Brain pericyte (primary cell): Measurements from ENCODE around the gene DNAL1.
"Not testable (repeated sequence)": the region's sequence is repeated elsewhere in the genome, so short reads cannot be mapped to it uniquely, and the experiment has no call there.

Experiments used
- DNase-seq: peaks from one replicate; pipeline ENCODE4 v3.0.0-alpha.2; 2012; ENCODE audit warnings: low read depth, low spot score

The DNAL1 gene

DNA sequence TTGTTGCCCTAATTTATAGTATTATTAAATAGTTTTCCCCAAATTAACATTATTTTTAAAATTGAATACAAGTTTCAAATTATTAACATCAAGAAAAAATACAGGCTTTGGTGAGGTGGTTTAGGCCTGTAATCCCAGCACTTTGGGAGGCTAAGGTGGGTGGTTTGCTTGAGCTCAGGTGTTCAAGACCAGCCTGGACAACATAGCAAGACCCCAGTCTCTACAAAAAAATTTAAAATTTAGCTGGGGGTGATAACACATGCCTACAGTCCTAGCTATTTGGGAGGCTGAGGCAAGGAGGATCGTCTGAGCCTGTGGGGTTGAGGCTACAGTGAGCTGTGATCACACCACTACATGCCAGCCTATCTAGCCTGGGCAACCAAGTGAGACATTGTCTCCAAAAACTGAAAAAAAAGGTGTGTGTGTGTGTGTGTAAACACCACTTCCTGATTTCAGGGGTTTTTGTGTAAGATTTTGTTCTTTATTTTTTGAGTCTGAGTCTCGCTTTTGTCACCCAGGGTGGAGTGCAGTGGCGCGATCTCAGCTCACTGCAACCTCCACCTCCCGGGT lies 3.9 kb upstream of the DNAL1 start:
- no peak for DNase-seq

DNA sequence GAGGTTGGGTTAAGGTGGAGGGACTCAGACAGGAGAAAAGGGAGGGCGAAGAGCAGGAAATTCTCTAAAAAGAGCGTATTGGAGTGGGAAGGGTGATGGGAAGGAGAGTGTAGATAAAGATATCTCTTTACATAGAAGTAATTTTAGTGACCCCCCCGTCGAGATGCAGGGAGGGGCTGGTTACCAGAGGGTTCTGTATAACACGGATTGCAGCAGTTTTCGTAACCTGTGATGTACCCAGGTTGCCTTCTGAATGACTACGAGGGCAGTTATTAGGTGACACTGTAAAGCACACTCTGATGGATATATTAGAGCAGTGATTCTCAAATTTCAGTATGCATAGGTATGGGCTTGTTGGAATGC lies 443 bp downstream of the DNAL1 start:
- DNase-seq: no peak

DNA sequence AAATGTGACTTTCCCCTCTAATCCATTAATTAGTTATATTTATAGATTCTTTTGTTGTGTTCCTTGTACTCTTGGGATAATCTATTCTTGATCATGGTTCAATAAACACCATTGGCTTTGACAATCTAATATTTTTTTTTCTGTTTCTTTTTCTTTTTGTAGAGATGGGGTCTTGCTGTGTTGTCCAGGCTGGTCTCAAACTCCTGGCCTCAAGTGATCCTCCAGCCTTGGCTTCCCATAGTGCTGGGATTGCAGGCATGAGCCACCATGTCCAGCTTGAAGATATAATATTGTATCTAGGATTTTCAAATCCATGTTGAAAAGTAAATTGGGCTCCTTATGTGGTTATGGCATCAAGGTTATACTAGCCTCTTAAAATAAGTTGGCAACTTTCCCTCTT lies 6.2 kb downstream of the DNAL1 start:
- no peak for DNase-seq

DNA sequence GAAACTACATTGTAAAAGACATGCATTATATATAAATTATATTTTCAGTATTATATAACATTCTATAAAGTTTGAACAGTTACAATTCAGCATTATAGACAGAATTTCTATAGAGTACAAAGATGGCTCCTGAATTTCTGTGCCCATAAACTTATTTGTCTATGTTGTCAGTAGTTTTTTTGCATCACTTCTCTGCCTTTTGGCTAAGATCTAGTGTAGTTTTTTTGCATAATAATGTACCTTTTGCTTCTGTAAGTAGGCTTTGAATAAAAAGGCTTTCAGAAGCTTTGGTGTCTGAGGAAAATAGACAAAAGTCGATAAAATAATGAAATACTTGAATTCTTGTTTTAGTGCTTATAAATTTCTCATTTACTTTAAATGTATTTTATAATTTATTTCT lies 11.1 kb downstream of the DNAL1 start:
- no peak for DNase-seq

DNA sequence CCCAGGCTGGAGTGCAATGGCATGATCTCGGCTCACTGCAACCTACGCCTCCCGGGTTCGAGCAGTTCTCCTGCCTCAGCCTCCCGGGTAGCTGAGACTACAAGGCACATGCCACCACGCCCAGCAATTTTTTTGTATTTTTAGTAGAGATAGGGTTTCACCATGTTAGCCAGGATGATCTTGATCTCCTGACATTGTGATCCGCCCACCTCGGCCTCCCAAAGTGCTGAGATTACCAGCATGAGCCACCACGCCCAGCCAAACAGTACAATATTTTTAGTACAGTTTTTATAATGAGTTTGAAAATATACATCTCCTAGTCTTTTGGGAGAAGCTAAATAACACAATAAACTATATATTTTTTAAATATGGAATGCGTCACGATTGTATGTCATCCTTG lies 14.4 kb downstream of the DNAL1 start:
- not testable (repeated sequence) for DNase-seq

DNA sequence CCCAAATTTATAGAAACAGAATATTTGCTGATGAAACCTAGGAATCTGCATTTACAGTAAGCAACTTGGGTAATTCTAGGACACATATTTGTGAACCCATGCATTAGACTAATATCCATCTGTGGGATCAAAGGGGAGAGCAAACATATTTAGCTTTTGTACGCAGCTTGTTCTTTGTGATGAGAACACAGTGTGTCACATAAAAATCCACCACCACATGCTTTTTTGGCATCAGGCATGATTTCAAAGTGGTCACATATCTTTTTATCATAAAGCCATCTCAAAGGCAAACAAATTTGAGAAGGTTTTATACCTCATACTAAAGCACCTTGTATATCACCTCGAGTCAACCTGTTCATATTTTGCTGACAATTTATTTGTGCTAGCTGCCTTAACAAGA lies 15.7 kb downstream of the DNAL1 start:
- DNase-seq: no peak

DNA sequence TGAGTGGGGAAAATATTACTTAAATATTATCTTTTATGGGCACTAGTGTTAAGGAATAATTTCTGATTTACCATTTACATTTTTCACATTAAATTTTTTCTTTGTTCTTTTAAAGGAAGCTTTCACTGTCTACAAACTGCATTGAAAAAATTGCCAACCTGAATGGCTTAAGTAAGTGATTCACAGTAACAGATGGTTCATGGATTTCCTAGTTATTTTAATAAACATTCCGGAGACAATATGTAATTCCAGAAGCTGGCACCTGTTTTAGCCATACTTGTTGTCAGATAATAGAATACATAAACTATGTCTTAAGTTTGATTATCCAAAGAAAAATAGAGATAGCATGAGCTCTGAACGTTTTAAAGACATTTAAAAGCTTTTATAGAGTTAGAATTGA lies 17.1 kb downstream of the DNAL1 start:
- no peak for DNase-seq

DNA sequence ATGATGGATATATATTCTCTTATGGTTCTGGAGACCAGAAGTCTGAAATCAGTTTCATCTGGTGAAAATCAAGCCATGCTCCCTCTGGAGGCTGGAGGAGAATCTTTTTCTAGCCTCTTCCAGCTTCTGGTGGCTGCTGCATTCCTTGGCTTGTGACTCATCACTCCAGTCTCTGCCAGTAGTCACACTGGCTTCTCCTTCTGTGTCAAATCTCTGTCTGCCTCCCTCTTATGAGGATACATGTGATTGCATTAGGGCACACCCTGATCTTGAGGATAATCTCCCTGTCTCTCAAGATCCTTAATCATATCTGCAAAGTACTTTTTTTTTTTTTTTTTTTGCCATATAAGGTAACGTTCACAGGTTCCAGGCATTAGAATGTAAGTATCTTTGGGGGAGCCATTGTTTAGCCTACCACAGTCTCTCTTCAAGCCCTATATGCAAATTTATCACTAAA lies 17.7 kb downstream of the DNAL1 start:
- DNase-seq: peak; percentile 17

DNA sequence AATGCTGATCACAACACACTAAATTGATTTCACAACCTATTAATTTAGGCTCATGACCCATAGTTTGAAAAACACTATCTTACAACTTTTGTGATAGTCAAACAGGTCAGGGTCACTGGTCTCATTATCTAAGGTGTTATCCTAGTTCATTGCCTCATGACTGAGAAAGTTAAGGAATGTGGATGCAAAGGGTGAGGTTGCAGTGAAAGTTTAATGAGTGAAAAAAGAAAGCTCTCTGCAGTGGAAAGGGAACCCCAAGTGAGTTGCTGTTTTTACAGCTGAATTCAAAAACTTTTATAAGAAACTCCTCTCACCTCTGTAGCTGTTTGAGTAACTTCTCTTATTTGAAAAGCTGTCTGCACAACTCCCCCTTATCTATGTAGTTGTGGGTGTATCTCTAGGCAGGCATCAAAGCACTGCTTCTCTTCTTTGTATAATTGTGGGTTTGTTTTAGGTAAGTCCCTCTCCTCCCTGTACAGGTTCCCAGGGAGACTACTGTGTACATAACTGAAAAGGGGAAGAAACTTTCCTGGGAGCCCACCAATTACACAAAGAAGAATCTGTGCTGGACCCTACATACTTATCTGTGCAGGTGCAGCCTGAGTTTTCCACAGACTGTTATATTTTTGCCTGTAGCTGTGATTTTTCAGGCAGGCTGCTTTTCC lies 18.9 kb downstream of the DNAL1 start:
- DNase-seq: no peak

DNA sequence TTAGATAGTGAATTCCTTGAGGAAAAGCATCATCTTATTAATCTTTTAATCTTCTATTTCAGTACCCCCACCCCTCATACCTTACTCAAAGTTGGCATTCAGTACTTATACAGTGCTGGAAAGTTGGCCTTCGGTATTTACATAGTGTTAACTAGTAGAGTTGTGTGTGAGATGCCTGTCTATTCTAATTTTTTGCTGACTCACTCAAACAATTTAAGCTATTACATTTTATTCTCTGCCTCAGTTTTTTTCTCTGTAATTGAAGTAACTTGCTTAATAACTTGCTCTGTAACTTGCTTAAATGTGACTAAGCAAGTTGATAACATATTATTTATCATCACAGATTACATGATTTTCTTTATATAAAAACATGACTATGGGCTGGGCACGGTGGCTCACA lies 20.3 kb downstream of the DNAL1 start:
- DNase-seq: no peak

DNA sequence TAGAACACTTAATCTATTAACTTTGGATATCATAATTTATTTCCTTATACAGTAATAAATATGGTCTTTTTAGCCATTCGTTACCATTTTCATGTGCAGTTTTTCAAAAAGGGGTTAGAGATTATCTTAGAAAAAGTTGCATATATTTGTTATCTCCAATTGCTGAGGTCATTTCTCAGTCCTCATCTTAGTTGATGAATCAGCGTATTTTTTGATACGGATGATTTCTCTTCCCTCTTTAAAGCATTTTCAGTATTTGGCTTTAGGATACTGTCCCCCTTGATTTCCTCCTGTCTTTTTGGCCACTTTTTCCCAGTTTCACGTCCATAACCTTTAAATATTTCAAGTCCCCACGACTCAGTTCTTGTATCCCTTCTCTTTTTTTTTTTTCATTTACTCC lies 21.8 kb downstream of the DNAL1 start:
- no peak for DNase-seq

DNA sequence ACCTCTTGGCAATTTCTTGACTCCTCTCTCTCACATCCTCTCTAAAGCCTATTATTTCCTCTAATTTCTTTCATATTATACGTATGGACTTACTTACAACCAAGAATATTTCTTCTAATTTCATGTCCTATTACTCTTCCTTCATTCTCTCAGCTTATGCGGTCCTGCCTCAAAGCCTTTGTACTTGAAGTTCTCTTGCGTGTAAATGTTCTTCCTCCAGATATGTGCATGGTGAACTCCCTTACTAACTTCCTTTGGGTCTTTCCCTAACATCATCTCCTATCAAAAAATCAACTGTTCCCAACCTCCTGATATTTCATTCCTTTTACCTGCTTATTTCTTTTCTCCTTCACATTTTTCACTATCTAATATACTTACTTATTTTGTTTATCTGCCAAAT lies 23.1 kb downstream of the DNAL1 start:
- DNase-seq: no peak

DNA sequence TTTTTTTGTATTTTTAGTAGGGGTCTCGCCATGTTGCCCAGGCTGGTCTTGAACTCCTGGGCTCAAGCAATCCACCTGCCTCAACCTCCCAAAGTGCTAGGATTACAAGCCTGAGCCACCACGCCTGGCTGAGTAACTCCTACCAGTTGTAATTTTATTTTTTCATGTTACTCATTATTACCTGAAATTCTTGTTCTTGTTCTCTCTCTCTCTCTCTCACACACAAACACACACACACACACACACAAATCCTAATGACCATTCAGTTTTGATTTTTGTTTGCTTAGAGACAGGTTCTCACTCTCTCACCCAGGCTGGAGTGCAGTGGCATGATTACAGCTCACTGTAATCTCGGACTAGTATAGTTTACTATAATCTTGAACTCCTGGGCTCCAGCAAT lies 30.2 kb downstream of the DNAL1 start:
- no peak for DNase-seq

DNA sequence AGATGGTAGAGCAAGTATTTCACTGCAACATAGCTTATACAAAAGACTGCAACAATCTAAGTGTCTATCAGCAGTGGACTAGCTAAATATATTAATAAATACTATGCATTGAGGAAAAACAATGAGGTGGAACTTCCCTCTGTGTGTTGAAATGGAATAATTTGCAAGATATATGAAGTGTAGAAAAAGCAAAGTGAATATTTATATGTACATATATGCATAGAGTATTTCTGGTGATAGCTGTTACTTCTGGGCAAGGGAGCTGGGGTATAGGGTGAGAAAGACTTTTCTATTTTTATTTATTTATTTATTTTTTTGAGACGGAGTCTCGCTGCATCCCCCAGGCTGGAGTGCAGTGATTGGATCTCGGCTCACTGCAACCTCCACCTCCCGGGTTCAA lies 33.9 kb downstream of the DNAL1 start:
- DNase-seq: no peak

DNA sequence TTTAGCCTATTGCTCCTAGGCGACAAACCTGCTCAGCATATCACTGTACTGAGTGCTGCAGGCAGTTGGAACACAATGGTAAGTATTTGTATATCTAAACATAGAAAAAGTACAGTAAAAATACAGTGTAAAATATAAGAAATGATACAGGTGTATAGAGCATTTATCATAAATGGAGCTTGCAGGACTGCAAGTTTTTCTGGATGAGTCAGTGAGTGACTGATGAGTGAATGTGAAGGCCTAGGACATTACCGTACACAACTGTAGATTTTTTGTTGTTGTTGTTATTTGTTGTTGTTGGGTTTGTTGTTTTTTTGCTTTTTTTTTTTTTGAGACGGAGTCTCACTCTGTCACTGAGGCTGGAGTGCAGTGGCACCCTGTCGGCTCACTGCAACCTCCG lies 36.0 kb downstream of the DNAL1 start:
- no peak for DNase-seq

DNA sequence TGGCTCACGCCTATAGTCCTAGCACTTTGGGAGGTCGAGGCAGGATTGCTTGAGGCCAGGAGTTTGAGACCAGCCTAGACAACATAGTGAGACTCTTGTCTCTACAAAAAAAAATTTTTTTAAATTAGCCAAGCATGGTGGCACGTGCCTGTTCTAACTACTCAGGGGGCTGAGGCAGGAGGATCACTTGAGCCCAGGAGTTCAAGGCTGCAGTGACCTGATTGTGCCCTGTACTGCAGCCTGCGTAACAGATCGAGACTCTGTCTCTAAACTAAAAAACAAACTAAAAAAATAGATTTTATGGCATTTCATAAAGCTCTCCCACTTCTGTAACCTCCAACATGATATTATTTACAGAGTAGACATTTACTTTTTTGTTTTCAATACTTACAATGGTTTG lies 39.8 kb downstream of the DNAL1 start:
- no peak for DNase-seq

DNA sequence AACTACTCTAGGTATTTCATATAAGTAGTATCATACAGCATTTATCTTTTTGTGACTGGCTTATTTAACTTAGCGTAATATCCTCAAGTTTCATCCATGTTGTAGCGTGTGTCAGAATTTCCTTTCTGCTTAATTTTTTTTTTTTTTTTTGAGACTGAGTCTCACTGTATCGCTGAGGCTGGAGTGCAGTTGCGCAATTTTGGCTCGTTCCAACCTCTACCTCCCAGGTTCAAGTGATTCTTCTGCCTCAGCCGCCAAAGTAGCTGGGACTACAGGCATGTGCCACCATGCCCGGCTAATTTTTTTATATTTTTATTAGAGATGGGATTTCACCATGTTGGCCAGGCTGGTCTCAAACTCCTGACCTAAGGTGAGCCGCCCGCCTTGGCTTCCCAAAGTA lies 40.5 kb downstream of the DNAL1 start:
- DNase-seq: no peak

DNA sequence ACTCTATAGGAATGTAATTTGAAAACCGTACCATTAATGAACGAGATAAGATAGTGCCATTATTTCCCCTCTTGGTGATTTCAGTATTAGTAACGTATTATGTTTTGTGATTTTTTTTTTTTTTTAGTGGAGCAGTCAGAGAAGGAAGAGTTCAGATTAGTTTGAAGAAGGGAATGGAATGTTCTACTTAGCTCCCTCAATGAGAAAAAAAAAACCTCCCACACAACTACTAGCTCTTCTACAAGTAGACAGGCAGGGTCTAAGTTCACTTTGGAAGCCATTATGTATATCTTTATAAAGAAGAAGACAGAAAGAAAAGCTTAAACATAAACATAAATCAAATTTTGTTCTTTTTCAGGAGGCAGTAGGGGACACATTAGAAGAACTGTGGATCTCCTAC lies 42.1 kb downstream of the DNAL1 start:
- no peak for DNase-seq

DNA sequence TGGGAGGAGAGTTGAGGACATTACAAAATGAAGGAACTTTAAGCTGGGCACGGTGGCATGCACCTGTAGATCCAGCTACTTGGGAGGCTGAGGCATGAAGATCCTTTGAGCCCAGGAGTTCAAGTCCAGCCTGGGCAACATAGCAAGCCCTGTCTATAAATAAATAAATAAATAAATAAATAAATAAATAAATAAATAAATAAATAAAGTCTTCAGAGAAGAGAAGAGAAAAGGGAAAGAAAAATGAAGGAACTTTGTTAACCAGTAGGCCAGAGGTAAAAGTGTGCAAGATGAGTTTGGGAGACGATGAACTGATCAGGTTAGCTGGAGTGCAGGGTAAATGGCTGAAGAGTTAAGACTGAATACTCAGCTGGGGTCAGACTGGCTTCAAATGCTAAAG lies 49.3 kb downstream of the DNAL1 start:
- no peak for DNase-seq

DNA sequence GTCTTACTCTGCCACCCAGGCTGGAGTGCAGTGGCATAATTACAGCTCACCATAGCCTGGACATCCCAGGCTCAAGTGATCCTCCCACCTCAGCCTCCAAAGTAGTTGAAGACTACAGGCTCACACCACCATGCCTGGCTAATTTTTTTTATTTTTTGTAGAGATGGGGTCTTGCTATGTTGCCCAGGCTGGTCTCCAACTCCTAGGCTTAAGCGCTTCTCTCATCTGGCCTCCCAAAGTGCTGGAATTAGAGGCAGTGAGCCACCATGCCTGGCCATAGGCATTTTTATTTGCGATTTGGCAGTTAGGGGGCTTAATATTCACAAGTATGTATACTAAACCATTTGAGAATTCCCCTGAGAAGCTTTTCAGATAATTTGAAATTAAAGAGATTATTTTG lies 50.3 kb downstream of the DNAL1 start:
- DNase-seq: no peak

DNA sequence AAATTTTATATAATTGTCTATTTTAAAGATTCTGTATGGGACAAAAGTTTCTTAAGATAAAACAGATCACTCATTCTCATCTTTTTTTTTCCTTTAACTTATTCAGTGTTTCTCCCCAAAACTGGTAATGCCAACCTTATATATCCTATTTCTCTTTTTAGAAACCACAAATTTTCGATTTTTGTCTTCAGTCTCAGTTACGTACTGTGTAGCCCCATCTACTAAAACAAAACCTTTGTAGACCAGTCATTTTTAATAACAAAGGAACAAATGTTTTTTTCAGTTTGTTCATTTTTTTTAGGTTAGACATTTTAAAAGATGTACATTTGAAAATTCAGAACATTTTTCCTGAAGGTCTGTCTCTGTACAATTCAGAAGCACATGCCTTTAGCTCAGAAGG lies 51.2 kb downstream of the DNAL1 start:
- DNase-seq: no peak

DNA sequence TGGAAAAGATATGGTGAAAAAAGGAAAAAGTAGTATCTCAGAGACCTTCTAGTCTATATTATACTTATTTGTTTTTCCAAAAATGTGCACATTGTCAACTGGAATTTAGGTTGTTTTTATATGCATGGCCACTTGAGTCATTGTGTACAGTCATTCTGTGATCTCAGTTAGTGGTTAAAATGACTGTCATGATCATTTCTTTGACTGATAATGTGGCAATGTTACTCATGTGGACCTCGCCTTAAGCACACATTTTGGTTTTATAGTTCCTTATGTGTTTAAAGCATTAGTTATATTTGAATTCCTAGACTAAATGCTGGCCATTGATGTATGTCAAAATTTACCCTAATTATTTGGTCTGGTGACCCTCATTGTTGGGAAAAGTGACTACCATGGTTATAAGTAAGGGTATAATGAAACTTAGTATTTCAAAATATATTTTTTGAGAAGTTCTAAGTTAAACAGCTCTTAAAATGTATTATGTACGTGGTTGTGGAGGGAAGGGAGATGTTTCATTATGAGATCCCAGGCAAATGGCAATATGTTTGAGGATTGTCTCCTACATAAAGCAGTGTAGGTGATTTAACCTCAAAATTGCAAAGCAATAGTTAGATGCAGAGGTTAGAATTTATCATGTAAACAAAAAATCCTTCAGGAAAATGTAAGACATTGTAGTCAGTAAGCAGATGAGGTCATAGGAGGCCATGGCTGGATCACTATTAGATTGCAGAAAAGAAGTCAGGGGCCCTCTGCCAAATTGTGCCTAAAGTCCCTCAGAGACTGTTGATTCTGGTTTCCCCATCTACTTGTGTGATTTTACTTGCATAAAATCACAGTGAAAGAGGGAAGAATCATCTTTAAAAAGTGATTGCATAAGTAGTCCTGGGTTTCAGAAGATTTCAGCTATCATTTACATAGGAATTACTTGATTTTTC lies 51.9 kb downstream of the DNAL1 start:
- DNase-seq: no peak

DNA sequence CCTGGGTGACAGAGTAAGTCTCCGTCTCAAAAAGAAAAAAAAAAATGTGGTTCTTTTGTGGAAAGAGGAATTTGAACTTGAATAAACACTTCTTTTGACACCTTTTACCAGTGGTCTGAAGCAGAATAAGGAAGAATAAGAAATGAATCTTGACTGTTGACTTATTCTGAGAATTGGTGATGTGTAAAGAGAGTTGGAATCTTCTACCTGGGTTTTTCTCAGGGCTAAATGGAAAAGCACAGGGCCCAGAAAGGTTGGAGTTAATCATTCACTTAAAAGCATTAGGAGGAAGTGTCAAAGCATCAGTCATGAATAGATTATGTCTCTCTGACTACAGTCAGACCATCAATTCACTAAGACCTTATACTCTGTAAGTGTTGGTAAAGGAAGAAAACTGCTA lies 55.5 kb downstream of the DNAL1 start:
- DNase-seq: no peak
